GM21737 (cell line): ENCODE data around the gene RGS9.

ENCODE experiments used
- ATAC-seq: cut with Tn5 transposase; IDR thresholded peaks from one replicate; pipeline ENCODE4 v1.9.1; 2021; ENCODE audit warnings: mild to moderate bottlenecking, moderate library complexity; ENCODE audit not compliant: unreplicated experiment

RGS9 gene

GRCh38 chr17:65246252-65246651, 109.1 kb downstream of the RGS9 start:
- no peak for ATAC-seq

- ATAC-seq = no peak
Measured at GRCh38 chr17:65249774-65250173, 112.6 kb downstream of the RGS9 start.

- no peak for ATAC-seq
Measured at GRCh38 chr17:65254166-65254565, 117.0 kb downstream of the RGS9 start.

- no peak for ATAC-seq
Measured at GRCh38 chr17:65259281-65259680, 122.1 kb downstream of the RGS9 start.

- ATAC-seq = no peak
Measured at GRCh38 chr17:65259696-65260485, 122.7 kb downstream of the RGS9 start.

- ATAC-seq = no peak
Measured at GRCh38 chr17:65260626-65261025, 123.5 kb downstream of the RGS9 start.

GRCh38 chr17:65261152-65261551, 124.0 kb downstream of the RGS9 start:
- ATAC-seq = no peak

- no peak for ATAC-seq
Measured at GRCh38 chr17:65261682-65262636, 124.8 kb downstream of the RGS9 start.

- no peak for ATAC-seq
Measured at GRCh38 chr17:65265276-65265675, 128.1 kb downstream of the RGS9 start.

GRCh38 chr17:65268832-65269231, 131.7 kb downstream of the RGS9 start:
- no peak for ATAC-seq

GRCh38 chr17:65270499-65271253, 133.5 kb downstream of the RGS9 start:
- no peak for ATAC-seq

- no peak for ATAC-seq
Measured at GRCh38 chr17:65271296-65271695, 134.1 kb downstream of the RGS9 start.
